Stimulated activated CD4-positive, alpha-beta T cell treated with anti-CD3 and anti-CD28 coated beads, Interleukin-2, amount 100 ng/mL, for 48 hours (primary cell): Measurements from ENCODE around the gene CBFA2T3.

ENCODE experiments used
- DNase-seq, 2 donors: peaks; one replicate each; pipeline ENCODE4 v3.0.0-alpha.2; 2020

The CBFA2T3 gene

DNA sequence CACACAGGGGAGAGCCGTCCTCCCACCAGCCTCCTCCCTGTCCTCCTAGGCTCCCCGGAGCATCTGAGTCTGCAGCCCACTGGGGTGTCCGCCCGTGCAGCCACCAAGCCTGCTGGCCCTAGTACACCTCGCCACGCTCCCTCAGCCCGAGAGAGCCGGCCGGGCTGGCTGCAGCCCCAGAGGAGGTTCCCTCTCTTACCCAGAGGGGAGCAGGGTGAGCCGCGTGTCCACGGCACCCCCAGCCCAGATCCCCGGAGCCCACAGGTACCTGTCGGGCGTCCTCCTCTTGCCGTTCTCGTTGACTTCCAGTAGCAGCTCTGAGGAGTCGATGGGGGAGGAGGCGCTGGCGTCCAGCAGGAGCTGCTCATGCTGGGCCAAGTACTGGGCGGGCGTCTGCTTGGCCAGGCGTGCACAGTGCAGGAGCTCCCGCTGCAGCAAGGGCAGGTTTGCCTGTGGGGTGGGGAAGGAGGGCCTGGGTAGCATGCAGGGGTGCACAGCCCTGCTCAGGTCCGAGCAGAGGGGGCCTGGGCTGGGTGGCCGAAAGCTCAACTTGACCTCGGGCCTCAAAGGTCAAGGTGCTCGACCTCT lies 91.2 kb downstream of the CBFA2T3 start:
- no peak for DNase-seq

- no peak for DNase-seq
These were observed 92.3 kb downstream of the CBFA2T3 start for GRCh38 chr16:88884569-88885271.

DNA sequence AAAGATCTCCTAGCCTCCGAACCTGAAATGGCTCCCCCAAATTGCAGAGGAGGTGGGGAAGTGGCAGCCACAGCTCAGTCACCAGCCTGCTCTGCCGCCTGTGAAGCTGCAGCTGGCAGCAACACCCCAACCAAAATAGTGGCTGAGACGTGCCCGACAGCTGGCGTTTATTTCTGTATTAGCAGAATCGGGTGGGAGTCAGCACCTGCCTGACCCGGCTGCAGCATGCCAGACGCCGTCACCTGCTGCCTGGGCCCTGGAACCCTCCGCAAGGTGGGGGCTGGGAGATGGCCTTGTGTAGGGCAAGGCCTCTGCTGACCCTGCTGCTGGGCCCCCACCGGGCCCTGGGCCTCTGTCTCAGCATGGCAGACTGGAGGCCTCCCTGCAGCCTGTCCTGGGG lies 93.1 kb downstream of the CBFA2T3 start:
- no peak for DNase-seq

DNA sequence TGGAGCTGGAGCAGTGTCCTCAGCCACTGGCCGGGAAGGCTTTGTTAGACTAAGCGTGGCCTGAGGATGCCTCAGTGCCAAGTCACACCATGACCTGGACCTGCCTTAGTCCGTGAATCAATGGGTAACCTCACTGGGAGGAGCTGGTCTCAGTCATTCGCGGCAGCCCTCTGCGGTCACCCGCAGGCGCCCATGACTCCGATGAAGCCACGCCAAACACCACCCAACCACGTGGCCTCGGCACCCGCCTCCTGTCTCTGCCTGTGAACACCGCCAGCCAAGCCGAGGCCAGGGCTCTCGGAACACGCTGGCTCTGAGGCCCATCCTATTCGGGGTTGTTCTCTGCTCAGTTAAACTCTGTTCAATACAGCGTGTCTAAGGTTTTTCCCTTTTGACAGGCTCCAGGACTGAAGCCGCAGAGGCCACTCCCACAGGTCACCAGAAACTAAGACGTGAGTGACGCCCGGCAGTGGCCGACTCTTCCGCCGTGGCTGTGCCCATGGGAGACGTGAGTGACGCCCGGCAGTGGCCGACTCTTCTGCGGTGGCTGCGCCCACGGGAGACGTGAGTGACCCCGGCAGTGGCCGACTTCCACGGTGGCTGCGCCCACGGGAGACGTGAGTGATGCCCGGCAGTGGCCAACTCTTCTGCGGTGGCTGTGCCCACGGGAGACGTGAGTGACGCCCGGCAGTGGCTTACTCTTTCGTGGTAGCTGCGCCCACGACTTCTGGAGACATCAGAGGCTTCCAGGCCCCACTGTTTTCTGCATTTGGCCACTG lies 93.7 kb downstream of the CBFA2T3 start:
- no peak for DNase-seq

DNA sequence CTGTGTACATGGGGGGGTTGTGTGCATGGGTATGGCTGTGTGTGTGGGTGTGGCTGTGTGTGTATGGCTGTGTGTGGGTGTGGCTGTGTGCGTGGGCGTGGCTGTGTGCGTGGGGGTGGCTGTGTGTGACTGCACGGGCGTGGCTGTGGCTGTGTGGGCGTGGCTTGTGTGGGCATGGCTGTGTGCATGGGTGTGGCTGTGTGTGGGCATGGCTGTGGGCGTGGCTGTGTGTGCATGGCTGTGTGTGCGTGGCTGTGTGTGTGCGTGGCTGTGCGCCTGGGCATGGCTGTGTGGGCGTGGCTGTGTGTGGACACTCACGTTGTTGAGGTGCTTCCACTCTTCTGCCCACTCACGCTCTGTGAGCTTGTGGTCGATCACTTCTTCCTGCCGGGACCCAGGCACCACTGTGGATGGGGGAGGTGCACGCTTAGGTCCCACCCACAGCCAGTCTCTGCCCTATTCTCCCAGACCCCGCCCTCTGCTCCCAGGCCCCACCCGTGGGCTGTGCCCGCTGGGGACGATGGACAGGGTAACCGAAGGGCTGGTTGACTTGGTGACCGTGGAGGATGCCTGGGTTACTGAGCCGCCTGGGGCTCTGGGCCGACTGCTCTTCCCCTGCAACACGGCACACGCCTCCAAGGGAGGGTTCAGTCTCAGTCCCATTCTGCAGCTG lies 94.5 kb downstream of the CBFA2T3 start:
- no peak for DNase-seq

DNA sequence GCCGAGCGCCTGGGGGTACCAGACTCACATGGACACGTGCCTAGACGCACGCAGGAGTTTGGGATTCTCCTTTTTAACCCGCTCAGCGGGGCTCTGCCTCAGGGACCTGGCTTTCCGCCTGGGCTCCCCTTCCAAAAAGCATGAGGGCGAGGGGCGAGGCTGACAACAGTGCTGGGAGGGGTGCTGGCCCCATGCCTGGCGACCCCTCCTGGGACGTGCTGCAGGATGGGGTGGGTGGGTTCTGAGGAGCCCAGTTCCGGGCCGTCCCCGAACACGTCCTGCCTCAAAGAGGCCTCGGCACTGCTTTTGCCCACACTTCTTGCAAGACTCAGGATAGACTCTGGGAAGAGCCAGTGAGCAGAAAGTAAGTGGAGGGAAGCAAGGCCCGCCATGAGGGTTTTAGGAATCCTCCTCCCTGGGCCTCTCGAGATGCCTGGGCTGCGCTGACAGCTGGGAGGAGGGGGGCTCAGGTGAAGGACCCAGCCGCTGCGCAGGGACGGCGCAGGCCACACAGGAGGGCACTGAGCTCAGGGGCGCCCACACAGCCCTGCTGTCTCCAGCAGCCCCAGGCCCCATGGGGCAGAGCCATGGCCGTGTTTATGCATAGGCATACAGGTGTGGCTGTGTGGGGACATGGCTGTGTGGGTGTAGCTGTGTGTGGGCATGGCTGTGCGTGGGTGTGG lies 95.2 kb downstream of the CBFA2T3 start:
- no peak for DNase-seq

GRCh38 chr16:88881007-88881615 lies 95.9 kb downstream of the CBFA2T3 start:
- DNase-seq: no peak

DNA sequence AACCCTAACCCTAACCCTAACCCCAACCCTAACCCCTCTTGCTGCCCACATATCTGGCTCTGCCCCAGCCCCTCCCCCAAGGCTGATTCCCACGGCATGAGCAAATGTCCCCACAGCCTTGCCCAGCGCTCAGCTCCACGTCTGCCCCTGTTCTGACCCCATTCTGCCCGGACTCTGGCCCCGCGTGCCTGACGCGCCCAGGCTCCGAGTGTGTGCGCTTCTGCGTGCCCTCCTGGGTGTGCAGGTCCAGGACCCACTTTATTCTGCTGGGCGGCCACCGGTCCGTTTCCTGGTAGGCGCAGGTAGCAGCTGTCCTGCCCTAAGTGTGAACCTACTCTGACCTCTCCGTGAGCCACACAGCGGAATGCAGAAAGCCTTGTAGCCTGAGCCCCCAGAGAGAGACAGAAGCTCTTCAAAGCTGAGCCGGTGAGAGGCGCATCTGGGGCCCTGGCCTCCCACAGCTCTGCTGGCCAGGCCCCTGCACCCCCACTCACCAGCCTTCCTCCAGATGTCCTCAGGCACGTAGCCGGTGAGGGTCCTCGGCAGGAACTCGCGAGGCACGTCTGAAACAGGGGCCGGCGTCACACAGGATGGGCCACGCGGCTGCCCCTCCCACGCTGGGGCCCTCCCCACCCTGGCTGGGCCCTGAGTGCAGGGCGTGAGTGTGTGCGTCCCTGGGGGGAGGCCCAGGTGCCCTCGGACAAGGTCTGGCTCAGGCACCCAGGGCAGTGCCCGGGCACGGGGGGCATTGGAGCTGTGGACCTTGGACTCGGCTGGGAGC lies 96.6 kb downstream of the CBFA2T3 start:
- no peak for DNase-seq

- no peak for DNase-seq
These were observed 97.3 kb downstream of the CBFA2T3 start for GRCh38 chr16:88879788-88880055.

DNA sequence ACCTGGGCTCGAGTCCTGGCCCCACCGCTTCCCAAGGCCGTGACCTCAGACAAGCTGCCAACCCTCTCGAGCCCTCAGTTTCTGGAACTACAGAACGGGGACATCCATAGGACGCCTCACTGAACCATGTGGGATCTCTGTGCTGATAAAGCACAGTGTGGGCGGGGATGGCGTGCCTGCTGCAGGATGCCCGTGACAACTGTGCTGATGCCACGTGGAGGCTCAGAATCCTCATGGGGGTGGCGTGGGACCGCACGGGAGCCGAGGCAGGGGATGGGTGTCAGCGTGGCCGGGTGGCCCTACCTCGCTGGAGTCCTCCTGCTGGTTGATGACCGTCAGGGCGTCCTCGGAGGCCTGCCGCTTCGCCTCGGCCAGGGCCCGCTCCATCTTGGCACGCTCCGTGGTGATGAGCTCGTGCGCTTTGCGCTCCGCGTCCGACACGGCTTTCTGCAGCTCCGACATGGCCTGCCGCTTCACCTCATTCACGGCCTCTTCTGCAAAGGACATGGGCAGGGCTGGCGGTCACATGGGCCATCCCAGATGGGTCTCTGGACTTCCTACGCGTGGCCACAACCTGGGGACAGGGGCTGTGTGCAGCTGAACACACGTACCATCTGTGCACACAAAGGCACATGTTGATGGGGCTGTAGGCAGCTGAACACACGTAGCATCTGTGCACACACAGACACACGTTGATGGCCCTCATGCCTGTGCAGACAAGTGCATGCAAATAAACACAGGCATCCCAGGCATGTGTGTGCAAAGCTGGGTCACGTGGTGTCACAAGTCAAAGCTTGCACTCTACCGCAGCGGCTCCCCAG lies 97.8 kb downstream of the CBFA2T3 start:
- no peak for DNase-seq

- no peak for DNase-seq
These were observed 98.7 kb downstream of the CBFA2T3 start for GRCh38 chr16:88878356-88878755.

DNA sequence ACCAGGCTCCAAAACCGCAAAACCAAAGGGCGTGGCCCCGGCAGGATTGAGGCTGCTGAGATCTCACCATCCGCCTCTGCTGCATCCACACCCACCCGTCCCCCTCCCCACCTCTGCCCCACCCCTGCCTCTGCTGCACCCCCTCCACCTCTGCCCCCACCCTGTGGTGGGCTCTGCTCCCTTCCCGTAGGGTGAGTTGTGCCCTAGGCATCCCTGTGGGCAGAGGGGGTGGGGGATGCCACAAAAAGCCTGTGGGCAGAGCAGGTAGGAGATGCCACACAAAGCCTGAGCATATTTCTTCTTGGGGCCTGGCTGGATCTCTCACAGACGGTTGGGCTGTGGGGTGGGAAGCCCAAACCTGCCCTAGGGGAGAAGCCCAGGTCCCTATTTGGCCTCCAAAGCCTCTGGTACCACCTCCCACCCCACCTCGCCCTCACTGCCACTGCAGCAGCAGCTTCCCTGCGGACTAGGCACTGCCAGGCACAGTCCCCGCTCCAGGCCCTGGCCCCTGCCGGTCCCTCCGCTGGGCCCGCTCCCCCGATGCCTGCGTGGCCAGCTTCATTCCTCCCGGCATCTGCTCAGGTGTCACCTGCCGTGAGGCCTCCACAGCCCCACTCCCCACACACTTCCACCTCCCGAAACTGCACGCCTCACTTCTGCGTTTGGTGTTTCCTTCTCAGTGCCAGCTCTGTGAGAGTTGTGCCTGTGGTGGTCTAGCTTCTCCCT lies 99.3 kb downstream of the CBFA2T3 start:
- no peak for DNase-seq

GRCh38 chr16:88876942-88877526 lies 100.0 kb downstream of the CBFA2T3 start:
- no peak for DNase-seq

DNA sequence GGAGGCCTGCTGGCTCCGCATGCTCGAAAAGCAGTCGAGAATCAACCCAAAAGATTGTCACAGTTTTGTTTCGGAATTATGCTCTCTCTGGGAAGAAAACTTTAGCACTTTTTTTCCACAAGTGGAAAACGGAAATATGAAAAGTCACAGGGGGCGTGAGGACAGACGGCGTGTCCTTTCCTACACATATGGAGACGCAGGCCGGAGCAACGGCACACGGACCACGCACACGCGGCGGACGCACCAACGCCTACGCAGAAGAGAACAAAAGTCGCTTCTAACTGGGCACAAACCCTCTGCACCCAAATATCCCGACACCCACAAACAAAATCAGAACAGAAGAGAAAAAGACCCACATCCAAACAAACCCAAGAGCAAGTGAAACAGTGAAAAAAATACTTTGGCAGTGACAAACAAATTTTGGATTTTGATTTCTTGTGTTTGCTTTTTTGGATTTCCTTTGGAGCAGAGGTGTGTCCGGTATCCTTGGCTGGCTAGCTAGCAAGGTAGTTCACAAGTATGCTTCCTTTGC lies 101.2 kb downstream of the CBFA2T3 start:
- no peak for DNase-seq

- no peak for DNase-seq
These were observed 101.9 kb downstream of the CBFA2T3 start for GRCh38 chr16:88874938-88875599.

GRCh38 chr16:88872650-88873331 lies 104.2 kb downstream of the CBFA2T3 start:
- DNase-seq: no peak

GRCh38 chr16:88871730-88872416 lies 105.1 kb downstream of the CBFA2T3 start:
- no peak for DNase-seq

DNA sequence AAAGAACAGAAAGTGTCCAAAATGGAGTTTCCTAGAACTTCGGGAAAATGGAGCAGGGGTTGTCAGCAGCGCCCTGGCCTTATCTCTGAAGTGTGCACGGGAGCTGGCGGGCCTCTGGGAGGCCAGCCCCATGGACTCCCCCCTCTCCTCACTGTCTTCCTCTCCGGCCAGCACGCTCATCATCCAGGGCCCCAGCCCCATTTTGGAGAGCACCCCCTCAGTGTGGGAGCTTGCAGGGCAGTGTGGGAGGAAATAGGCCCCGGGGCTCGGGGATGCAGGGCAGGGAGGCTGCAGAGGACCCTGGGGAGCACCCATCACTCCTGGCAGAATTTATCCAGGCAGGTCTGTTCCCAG lies 105.7 kb downstream of the CBFA2T3 start:
- DNase-seq: no peak
